ENCODE measurements around the gene AQP12B.

- TF ChIP-seq EZH2 (IDR thresholded peaks at IDR 0.05; ENCODE audit: low read length, unreplicated experiment) (no peak), CTCF (conservative IDR thresholded peaks at IDR 0.05; ENCODE audit: low read depth, low read length) (no peak)
Observed at GRCh38 chr2:240721596-240722180, 39.0 kb upstream of the AQP12B start.
